Measurements from ENCODE around the gene VTI1A. TPM values are rescaled to one million over a fixed set of nuclear protein-coding genes. Genes with fewer than 3 reads are reported as not detected.

The VTI1A gene
- total and polyA plus RNA-seq, 2 of the 8 experiments (the other 6 are each of a cell fraction or from before 2014, with no cell fraction given) = 6.0 to 20.0 TPM

DNA sequence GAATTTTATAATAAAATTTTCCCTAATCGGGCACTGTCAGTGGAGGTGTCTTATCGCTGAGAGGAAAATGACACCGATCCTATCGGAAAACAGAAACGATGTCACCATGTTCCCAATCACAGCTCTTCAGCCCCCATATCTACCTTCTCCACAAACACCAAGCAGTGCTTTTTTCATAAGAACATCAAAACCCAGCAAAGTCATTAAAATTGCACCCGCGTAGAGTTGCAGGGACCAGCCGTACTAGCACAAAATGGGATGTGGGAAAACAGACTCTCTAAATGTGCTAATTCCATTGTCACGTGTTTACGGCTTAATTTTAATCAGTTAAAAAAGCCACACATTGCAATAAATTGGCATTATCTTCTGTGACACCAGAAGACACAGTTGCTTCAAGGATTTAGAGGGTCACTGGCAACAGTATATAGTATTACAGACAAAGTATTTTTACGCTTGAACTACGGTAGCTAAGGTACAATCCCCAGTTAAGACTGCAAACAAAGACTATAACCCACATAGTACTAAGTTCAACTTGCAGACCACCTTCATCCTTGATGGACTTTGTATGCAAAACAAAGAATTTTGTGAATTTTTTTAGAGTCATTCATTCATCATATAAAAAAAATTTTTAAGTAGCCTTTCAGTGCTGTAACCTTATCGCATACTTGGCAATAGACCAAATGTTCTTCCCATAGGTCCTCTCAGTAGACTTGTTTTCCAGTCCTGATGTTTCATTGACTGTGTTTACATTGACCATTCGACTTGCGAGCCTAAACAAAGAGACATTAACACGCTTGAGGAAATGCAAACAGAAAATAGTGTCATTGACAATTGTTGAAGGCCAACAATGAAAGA is 116.0 kb downstream of the VTI1A start:
- FAIRE-seq (peak; percentile 69), DNase-seq (ENCODE audit: low read depth in 1 of 2, low spot score in 2 of 2) (no peak)
- WGBS, 2 experiments (ENCODE audit: extremely low coverage in 1 of 2, insufficient coverage in 1 of 2, insufficient read length in 1 of 2, insufficient replicate concordance in 2 of 2, low coverage in 1 of 2, low lambda C conversion rate in 2 of 2, missing lambda C conversion rate in 1 of 2) = 92% methylated on average over 16 of the region's 16 CpGs; no CpG with 5 or more reads in 1 of the 2 experiments
- Histone ChIP-seq H2BK20ac (ENCODE audit: low read length) (no peak overlapping the region), H3K27ac (ENCODE audit: low read depth, low read length) (no peak overlapping the region), H2AK5ac (ENCODE audit: low read depth, low read length) (no peak overlapping the region), H3K79me1 (ENCODE audit: low read depth, low read length) (no peaks in the 10 kb centered on the region), H3K56ac (replicated peaks; ENCODE audit: insufficient read length, low read depth, low read length) (no peak overlapping the region), H2BK15ac (ENCODE audit: low read length) (no peak overlapping the region), H2BK12ac (ENCODE audit: low read depth, low read length) (no peak overlapping the region), H3K23me2 (ENCODE audit: low read depth, low read length) (no peaks in the 10 kb centered on the region), H2BK120ac (replicated peaks; ENCODE audit: low read depth, low read length) (no peak overlapping the region), H3K36me3 (ENCODE audit: control insufficient read depth in 2 of 4, insufficient read depth in 4 of 4, low read length in 3 of 4) (no peaks in the 10 kb centered on the region), H4K8ac (ENCODE audit: extremely low read depth, insufficient read depth, low read length) (no peak overlapping the region), H3K14ac (ENCODE audit: insufficient read length) (no peak overlapping the region), H3K9me3 (ENCODE audit: insufficient read depth in 2 of 2, low read depth in 1 of 2, low read length in 1 of 2) (no peaks in the 10 kb centered on the region), H3K9ac (replicated peaks in 1 of 4; ENCODE audit: extremely low read depth in 1 of 4, low read depth in 3 of 4, low read length in 3 of 4) (no peak overlapping the region), H2BK5ac (ENCODE audit: low read depth, low read length) (no peak overlapping the region), H3K27me3 (replicated peaks in 1 of 4; ENCODE audit: control insufficient read depth in 3 of 4, extremely low read depth in 1 of 4, insufficient read depth in 3 of 4, low read length in 3 of 4) (no peaks in the 10 kb centered on the region), H3K4me3 (ENCODE audit: extremely low read depth in 1 of 4, insufficient read depth in 2 of 4, low read depth in 3 of 4, low read length in 4 of 4) (no peak overlapping the region), H3K18ac (ENCODE audit: extremely low read depth, low read length) (no peak overlapping the region), H3K4me2 (ENCODE audit: insufficient read depth in 1 of 2, low read depth in 2 of 2, low read length in 2 of 2) (no peak overlapping the region), H4K5ac (ENCODE audit: insufficient read length, low read depth, low read length) (no peak overlapping the region), H4K91ac (replicated peaks; ENCODE audit: insufficient read length, low read length) (no peak overlapping the region), H4K20me1 (replicated peaks in 1 of 2; ENCODE audit: control insufficient read depth in 1 of 2, insufficient read depth in 2 of 2, low read length in 2 of 2) (no peaks in the 10 kb centered on the region), H3K79me2 (ENCODE audit: control insufficient read depth in 1 of 2, insufficient read depth in 2 of 2, low read length in 2 of 2) (no peaks in the 10 kb centered on the region), H2AFZ (ENCODE audit: low read length) (no peak overlapping the region), H3K4ac (replicated peaks; ENCODE audit: insufficient read length, low read depth, low read length) (no peak overlapping the region), H3K4me1 (replicated peaks in 1 of 4; ENCODE audit: control insufficient read depth in 3 of 4, insufficient read depth in 4 of 4, low read length in 3 of 4) (peaks cover 0 to 9% (median under 1%) of the 10 kb centered on the region in 4 experiments; a peak in 3 of 7 replicates), H3K23ac (ENCODE audit: insufficient read length) (no peak overlapping the region)
- ChIA-PET POLR2A (ENCODE audit: partially characterized antibody) (no interaction called here), CTCF (ENCODE audit: partially characterized antibody) (interaction anchor here (0.6 kb wide), 1 partner anchor 1215 kb away, joined by 3 read pairs; no protein-coding TSS in a partner anchor)
- TF ChIP-seq POU5F1 (IDR thresholded peaks at IDR 0.05; ENCODE audit: low read depth, low read length) = no peak
- no peak for TF ChIP-seq RNF2 (IDR thresholded peaks at IDR 0.05; ENCODE audit: borderline replicate concordance, low read depth, low read length, missing control alignments, poor library complexity, severe bottlenecking)
- TF ChIP-seq EGR1 (IDR thresholded peaks at IDR 0.05; ENCODE audit: borderline replicate concordance, low read depth, low read length) = no peak
- TF ChIP-seq SIX5 (IDR thresholded peaks at IDR 0.05; ENCODE audit: low read depth, low read length) = no peak
- TF ChIP-seq BACH1 (IDR thresholded peaks at IDR 0.05; ENCODE audit: low read length) = no peak
- no peak for TF ChIP-seq JUND (IDR thresholded peaks at IDR 0.05; ENCODE audit: low read length)
- TF ChIP-seq, protein P1, sequence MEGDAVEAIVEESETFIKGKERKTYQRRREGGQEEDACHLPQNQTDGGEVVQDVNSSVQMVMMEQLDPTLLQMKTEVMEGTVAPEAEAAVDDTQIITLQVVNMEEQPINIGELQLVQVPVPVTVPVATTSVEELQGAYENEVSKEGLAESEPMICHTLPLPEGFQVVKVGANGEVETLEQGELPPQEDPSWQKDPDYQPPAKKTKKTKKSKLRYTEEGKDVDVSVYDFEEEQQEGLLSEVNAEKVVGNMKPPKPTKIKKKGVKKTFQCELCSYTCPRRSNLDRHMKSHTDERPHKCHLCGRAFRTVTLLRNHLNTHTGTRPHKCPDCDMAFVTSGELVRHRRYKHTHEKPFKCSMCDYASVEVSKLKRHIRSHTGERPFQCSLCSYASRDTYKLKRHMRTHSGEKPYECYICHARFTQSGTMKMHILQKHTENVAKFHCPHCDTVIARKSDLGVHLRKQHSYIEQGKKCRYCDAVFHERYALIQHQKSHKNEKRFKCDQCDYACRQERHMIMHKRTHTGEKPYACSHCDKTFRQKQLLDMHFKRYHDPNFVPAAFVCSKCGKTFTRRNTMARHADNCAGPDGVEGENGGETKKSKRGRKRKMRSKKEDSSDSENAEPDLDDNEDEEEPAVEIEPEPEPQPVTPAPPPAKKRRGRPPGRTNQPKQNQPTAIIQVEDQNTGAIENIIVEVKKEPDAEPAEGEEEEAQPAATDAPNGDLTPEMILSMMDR (IDR thresholded peaks at IDR 0.05; ENCODE audit: control extremely low read depth in 1 of 3, insufficient read depth in 1 of 3, low read depth in 1 of 3, low read length in 3 of 3) = no peak
- TF ChIP-seq GTF2F1 (IDR thresholded peaks at IDR 0.05; ENCODE audit: borderline replicate concordance, low read depth, low read length) = no peak
- no peak for TF ChIP-seq SP2 (IDR thresholded peaks at IDR 0.05; ENCODE audit: low read length)
- no peak for TF ChIP-seq SUZ12 (IDR thresholded peaks at IDR 0.05; ENCODE audit: low read length)
